Uterus (tissue), 2 donors: ENCODE results near the gene EIF2S2.

Experiments used
- POLR2A ChIP-seq, 2 donors: fragments of 450-650 bp; IDR thresholded peaks; one replicate each; pipeline ENCODE4 v1.6.1; 2016; ENCODE audit warnings: antibody characterized with exemption in 2 of 2, mild to moderate bottlenecking in 1 of 2, moderate library complexity in 1 of 2
- TF ChIP-seq, protein P1 (sequence below), 4 experiments: fragments of 200-600 bp in 2 of 4; fragments of 450-650 bp in 2 of 4; sonication (generic) in 2 of 4; IDR thresholded peaks; one replicate each; pipeline ENCODE4 v1.5.1; 2016 to 2019; ENCODE audit warnings: antibody characterized with exemption in 4 of 4, mild to moderate bottlenecking in 2 of 4, moderate library complexity in 1 of 4

DNA sequence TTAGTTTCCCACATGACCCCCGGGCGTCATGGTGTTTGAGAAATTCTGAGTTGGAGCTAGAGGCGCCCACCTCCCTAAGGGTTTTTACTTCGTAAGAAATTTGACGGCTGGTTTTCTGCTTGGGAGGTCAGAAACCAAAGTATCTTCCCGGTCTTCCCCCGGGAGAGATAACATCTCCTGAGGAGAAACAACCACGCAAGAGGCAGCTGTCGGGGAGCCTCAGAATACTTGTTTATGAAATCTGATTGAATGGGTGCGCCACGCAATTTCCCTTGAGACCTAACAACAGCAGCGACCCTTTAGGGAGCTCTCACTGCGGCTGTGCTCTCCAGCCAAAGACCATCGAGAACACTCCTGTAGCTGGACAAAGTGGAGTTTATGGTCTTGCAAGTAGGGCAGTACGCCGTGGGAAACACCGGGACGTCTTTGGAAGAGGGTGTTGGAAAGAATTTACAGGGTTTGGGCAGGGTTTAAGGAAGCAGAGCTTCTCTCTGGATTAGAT lies 608 bp upstream of the EIF2S2 start:
- TF ChIP-seq POLR2A (IDR thresholded peaks at IDR 0.05) = no peak
- TF ChIP-seq, protein P1, sequence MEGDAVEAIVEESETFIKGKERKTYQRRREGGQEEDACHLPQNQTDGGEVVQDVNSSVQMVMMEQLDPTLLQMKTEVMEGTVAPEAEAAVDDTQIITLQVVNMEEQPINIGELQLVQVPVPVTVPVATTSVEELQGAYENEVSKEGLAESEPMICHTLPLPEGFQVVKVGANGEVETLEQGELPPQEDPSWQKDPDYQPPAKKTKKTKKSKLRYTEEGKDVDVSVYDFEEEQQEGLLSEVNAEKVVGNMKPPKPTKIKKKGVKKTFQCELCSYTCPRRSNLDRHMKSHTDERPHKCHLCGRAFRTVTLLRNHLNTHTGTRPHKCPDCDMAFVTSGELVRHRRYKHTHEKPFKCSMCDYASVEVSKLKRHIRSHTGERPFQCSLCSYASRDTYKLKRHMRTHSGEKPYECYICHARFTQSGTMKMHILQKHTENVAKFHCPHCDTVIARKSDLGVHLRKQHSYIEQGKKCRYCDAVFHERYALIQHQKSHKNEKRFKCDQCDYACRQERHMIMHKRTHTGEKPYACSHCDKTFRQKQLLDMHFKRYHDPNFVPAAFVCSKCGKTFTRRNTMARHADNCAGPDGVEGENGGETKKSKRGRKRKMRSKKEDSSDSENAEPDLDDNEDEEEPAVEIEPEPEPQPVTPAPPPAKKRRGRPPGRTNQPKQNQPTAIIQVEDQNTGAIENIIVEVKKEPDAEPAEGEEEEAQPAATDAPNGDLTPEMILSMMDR (IDR thresholded peaks at IDR 0.05) = no peak
